Measurements from ENCODE around the gene PFAS.

- TF ChIP-seq CTCF (IDR thresholded peaks at IDR 0.05 in 4 of 5, conservative IDR thresholded peaks at IDR 0.05 in 1 of 5): no peak
- TF ChIP-seq POLR2A (IDR thresholded peaks at IDR 0.05): no peak
These were observed 772 bp downstream of the PFAS start for GRCh38 chr17:8249621-8250500.
